SW 1271 (cell line): ENCODE measurements around the gene ZBTB38.

ENCODE experiments used
- DNase-seq, 2 experiments: peaks; one replicate each; lab custom pipeline; 2025; lab: John Stamatoyannopoulos, UW

ZBTB38 gene

GRCh38 chr3:141337523-141337854 is 30.8 kb upstream of the ZBTB38 start:
- no peak for DNase-seq

GRCh38 chr3:141337991-141338390 is 30.3 kb upstream of the ZBTB38 start:
- DNase-seq, result no peak

GRCh38 chr3:141338881-141339280 is 29.4 kb upstream of the ZBTB38 start:
- DNase-seq, result no peak

- no peak for DNase-seq
Measured at GRCh38 chr3:141341536-141341935, 26.8 kb upstream of the ZBTB38 start.

- DNase-seq, result no peak
Measured at GRCh38 chr3:141342386-141342785, 25.9 kb upstream of the ZBTB38 start.

- no peak for DNase-seq
Measured at GRCh38 chr3:141343077-141343476, 25.2 kb upstream of the ZBTB38 start.

GRCh38 chr3:141343865-141344271 is 24.4 kb upstream of the ZBTB38 start:
- DNase-seq, result no peak

- no peak for DNase-seq
Measured at GRCh38 chr3:141345528-141345927, 22.8 kb upstream of the ZBTB38 start.

- DNase-seq, result no peak
Measured at GRCh38 chr3:141346007-141346406, 22.3 kb upstream of the ZBTB38 start.

- no peak for DNase-seq
Measured at GRCh38 chr3:141346418-141346817, 21.9 kb upstream of the ZBTB38 start.

GRCh38 chr3:141346839-141347238 is 21.5 kb upstream of the ZBTB38 start:
- DNase-seq, result no peak

- no peak for DNase-seq
Measured at GRCh38 chr3:141348837-141349236, 19.5 kb upstream of the ZBTB38 start.

GRCh38 chr3:141349711-141350110 is 18.6 kb upstream of the ZBTB38 start:
- no peak for DNase-seq

GRCh38 chr3:141350666-141351065 is 17.6 kb upstream of the ZBTB38 start:
- no peak for DNase-seq

- no peak for DNase-seq
Measured at GRCh38 chr3:141352262-141352984, 15.9 kb upstream of the ZBTB38 start.

- no peak for DNase-seq
Measured at GRCh38 chr3:141353652-141354495, 14.4 kb upstream of the ZBTB38 start.

GRCh38 chr3:141354517-141354916 is 13.8 kb upstream of the ZBTB38 start:
- DNase-seq, result no peak

GRCh38 chr3:141355242-141355641 is 13.1 kb upstream of the ZBTB38 start:
- no peak for DNase-seq

- no peak for DNase-seq
Measured at GRCh38 chr3:141356046-141356445, 12.3 kb upstream of the ZBTB38 start.

- peak in 1 of 2 experiments; percentile 79 for DNase-seq
Measured at GRCh38 chr3:141360888-141361598, 7.3 kb upstream of the ZBTB38 start.

GRCh38 chr3:141362736-141363135 is 5.6 kb upstream of the ZBTB38 start:
- DNase-seq, result no peak

- no peak for DNase-seq
Measured at GRCh38 chr3:141365201-141365600, 3.1 kb upstream of the ZBTB38 start.
